WTC11 (cell line): ENCODE results near the gene AGO3.

Experiments used
- CTCF ChIP-seq: fragments of 200-600 bp; IDR thresholded peaks from 2 replicates; pipeline ENCODE4 v1.8.0; 2022; ENCODE audit warnings: antibody characterized with exemption
- ETV6 ChIP-seq: sonication (generic); formaldehyde crosslinking; IDR thresholded peaks from 2 replicates; pipeline ENCODE4 v1.8.1; 2022; ENCODE audit warnings: mild to moderate bottlenecking, missing genetic modification reagents
- NR3C1 ChIP-seq: sonication (generic); formaldehyde crosslinking; conservative IDR thresholded peaks from 2 replicates; pipeline ENCODE4 v1.8.1; 2023; ENCODE audit warnings: low read depth, mild to moderate bottlenecking, missing genetic modification reagents
- PRDM15 ChIP-seq: sonication (generic); formaldehyde crosslinking; IDR thresholded peaks from 2 replicates; pipeline ENCODE4 v1.8.0; 2022; ENCODE audit warnings: missing genetic modification reagents
- ZBTB21 ChIP-seq: sonication (generic); formaldehyde crosslinking; IDR thresholded peaks from 2 replicates; pipeline ENCODE4 v1.8.1; 2023; ENCODE audit warnings: mild to moderate bottlenecking, missing genetic modification reagents, borderline replicate concordance

GRCh38 chr1:36080801-36081200 lies 149.9 kb downstream of the AGO3 start:
- no peak for TF ChIP-seq CTCF
- no peak for TF ChIP-seq PRDM15 (CRISPR knock-in tag)
- TF ChIP-seq NR3C1 (CRISPR knock-in tag): no peak
- no peak for TF ChIP-seq ZBTB21 (CRISPR knock-in tag)
- TF ChIP-seq ETV6 (CRISPR knock-in tag): no peak
